HepG2 (cell line): ENCODE data around the gene APBB2.

Experiments
- CBFB ChIP-seq: sonication (generic); formaldehyde crosslinking; IDR thresholded peaks from 2 replicates; pipeline ENCODE4 v1.4.0; 2020; ENCODE audit warnings: missing genetic modification reagents
- CHD2 ChIP-seq: IDR thresholded peaks from 2 replicates; pipeline ENCODE4 v1.6.1; 2011; ENCODE audit warnings: low read depth, low read length, improper control_type of control experiment
- GABPA ChIP-seq, 2 experiments: IDR thresholded peaks; 2 replicates each; pipeline ENCODE4 v1.6.1; 2011 to 2016; ENCODE audit warnings: low read depth in 2 of 2, low read length in 1 of 2, missing biosample characterization in 1 of 2, missing genetic modification characterization in 1 of 2
- GPN1 ChIP-seq: sonication (generic); formaldehyde crosslinking; IDR thresholded peaks from 2 replicates; pipeline ENCODE4 v1.5.1; 2020; ENCODE audit warnings: missing genetic modification reagents, borderline replicate concordance
- KDM2A ChIP-seq: sonication (generic); formaldehyde crosslinking; IDR thresholded peaks from 2 replicates; pipeline ENCODE4 v1.4.0; 2020; ENCODE audit warnings: low read depth, missing genetic modification reagents, borderline replicate concordance
- MAZ ChIP-seq, 2 experiments: sonication (generic) in 1 of 2; formaldehyde crosslinking in 1 of 2; IDR thresholded peaks; 2 replicates each; pipeline versions ENCODE4 v1.5.0 to v1.6.1; 2012 to 2020; ENCODE audit warnings: low read depth in 2 of 2, mild to moderate bottlenecking in 2 of 2, borderline replicate concordance in 1 of 2, improper control_type of control experiment in 1 of 2, low read length in 1 of 2, missing genetic modification reagents in 1 of 2, moderate library complexity in 1 of 2
- POLR2AphosphoS5 ChIP-seq: IDR thresholded peaks from 2 replicates; pipeline ENCODE4 v1.6.1; 2012; ENCODE audit warnings: low read depth, low read length
- TF ChIP-seq, protein P1 (sequence below): sonication (generic); formaldehyde crosslinking; IDR thresholded peaks from 2 replicates; pipeline ENCODE4 v1.5.0; 2020; ENCODE audit warnings: mild to moderate bottlenecking, missing genetic modification reagents, moderate library complexity
- TF ChIP-seq, protein P2 (sequence below): sonication (generic); formaldehyde crosslinking; conservative IDR thresholded peaks from 2 replicates; pipeline ENCODE4 v1.5.0; 2020; ENCODE audit warnings: missing genetic modification reagents
- TF ChIP-seq, protein P3 (sequence below), 2 experiments: sonication (generic) in 1 of 2; formaldehyde crosslinking in 1 of 2; IDR thresholded peaks; 2 replicates each; pipeline versions ENCODE4 v1.5.1 to v1.6.1; 2011 to 2020; ENCODE audit warnings: borderline replicate concordance in 1 of 2, low read depth in 1 of 2, low read length in 1 of 2, mild to moderate bottlenecking in 1 of 2, missing genetic modification reagents in 1 of 2, moderate library complexity in 1 of 2
- TF ChIP-seq, protein P4 (sequence below): sonication (generic); formaldehyde crosslinking; IDR thresholded peaks from 2 replicates; pipeline ENCODE4 v1.5.0; 2020; ENCODE audit warnings: missing genetic modification reagents

DNA sequence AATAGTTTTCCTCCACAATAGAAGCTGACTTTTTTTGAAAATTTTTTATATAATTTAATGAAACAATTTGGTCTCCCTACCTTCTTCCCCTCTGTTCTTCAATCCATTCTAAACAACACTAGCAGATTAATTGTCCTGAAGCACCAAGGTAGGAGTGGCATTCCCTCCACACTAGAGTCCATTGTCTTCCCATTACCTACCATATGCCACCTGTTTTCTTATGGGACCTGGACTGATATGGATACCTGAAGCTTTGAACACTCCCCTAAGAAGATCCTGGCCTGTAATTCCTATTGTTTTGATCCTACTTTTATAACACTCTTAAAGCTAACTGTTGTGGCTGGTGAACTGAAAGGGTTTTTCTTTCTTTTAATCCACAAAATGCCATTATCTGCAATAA, 92.0 kb downstream of the APBB2 start:
- TF ChIP-seq KDM2A (CRISPR knock-in tag) = no peak
- TF ChIP-seq POLR2AphosphoS5 = no peak
- TF ChIP-seq, protein P1, sequence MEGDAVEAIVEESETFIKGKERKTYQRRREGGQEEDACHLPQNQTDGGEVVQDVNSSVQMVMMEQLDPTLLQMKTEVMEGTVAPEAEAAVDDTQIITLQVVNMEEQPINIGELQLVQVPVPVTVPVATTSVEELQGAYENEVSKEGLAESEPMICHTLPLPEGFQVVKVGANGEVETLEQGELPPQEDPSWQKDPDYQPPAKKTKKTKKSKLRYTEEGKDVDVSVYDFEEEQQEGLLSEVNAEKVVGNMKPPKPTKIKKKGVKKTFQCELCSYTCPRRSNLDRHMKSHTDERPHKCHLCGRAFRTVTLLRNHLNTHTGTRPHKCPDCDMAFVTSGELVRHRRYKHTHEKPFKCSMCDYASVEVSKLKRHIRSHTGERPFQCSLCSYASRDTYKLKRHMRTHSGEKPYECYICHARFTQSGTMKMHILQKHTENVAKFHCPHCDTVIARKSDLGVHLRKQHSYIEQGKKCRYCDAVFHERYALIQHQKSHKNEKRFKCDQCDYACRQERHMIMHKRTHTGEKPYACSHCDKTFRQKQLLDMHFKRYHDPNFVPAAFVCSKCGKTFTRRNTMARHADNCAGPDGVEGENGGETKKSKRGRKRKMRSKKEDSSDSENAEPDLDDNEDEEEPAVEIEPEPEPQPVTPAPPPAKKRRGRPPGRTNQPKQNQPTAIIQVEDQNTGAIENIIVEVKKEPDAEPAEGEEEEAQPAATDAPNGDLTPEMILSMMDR (CRISPR knock-in tag) = no peak
- TF ChIP-seq, protein P2, sequence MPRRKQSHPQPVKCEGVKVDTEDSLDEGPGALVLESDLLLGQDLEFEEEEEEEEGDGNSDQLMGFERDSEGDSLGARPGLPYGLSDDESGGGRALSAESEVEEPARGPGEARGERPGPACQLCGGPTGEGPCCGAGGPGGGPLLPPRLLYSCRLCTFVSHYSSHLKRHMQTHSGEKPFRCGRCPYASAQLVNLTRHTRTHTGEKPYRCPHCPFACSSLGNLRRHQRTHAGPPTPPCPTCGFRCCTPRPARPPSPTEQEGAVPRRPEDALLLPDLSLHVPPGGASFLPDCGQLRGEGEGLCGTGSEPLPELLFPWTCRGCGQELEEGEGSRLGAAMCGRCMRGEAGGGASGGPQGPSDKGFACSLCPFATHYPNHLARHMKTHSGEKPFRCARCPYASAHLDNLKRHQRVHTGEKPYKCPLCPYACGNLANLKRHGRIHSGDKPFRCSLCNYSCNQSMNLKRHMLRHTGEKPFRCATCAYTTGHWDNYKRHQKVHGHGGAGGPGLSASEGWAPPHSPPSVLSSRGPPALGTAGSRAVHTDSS = no peak
- TF ChIP-seq CHD2 = no peak
- no peak for TF ChIP-seq GABPA (IDR thresholded peaks at IDR 0.05; ENCODE audit: low read depth, low read length)
- TF ChIP-seq GABPA (CRISPR knock-in tag; IDR thresholded peaks at IDR 0.05; ENCODE audit: low read depth) = no peak
- TF ChIP-seq CBFB (CRISPR knock-in tag) = no peak
- TF ChIP-seq, protein P3, sequence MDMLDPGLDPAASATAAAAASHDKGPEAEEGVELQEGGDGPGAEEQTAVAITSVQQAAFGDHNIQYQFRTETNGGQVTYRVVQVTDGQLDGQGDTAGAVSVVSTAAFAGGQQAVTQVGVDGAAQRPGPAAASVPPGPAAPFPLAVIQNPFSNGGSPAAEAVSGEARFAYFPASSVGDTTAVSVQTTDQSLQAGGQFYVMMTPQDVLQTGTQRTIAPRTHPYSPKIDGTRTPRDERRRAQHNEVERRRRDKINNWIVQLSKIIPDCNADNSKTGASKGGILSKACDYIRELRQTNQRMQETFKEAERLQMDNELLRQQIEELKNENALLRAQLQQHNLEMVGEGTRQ (IDR thresholded peaks at IDR 0.05; ENCODE audit: low read depth, low read length) = no peak
- TF ChIP-seq, protein P3 (CRISPR knock-in tag; IDR thresholded peaks at IDR 0.05; ENCODE audit: borderline replicate concordance) = no peak
- no peak for TF ChIP-seq GPN1 (CRISPR knock-in tag)
- TF ChIP-seq, protein P4, sequence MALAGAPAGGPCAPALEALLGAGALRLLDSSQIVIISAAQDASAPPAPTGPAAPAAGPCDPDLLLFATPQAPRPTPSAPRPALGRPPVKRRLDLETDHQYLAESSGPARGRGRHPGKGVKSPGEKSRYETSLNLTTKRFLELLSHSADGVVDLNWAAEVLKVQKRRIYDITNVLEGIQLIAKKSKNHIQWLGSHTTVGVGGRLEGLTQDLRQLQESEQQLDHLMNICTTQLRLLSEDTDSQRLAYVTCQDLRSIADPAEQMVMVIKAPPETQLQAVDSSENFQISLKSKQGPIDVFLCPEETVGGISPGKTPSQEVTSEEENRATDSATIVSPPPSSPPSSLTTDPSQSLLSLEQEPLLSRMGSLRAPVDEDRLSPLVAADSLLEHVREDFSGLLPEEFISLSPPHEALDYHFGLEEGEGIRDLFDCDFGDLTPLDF (CRISPR knock-in tag) = no peak
- TF ChIP-seq MAZ (IDR thresholded peaks at IDR 0.05; ENCODE audit: borderline replicate concordance, low read depth, low read length) = no peak
- no peak for TF ChIP-seq MAZ (CRISPR knock-in tag; IDR thresholded peaks at IDR 0.05; ENCODE audit: low read depth)
